Brain microvascular endothelial cell (primary cell): Measurements from ENCODE around the gene FAM219A.
A peak's percentile ranks its signal among the peaks of the same experiment; 100 is the strongest.

Source experiments
- DNase-seq: peaks from one replicate; pipeline ENCODE4 v3.0.0-alpha.2; 2020
- H3K27ac ChIP-seq: fragments of 250-450 bp; sonication (Bioruptor Pico); 2 replicates; pipeline ENCODE4 v1.5.1; 2020; ENCODE audit warnings: mild to moderate bottlenecking, moderate library complexity
- H3K27me3 ChIP-seq: fragments of 250-450 bp; sonication (Bioruptor Pico); replicated peaks from 2 replicates; pipeline ENCODE4 v1.5.1; 2020; ENCODE audit warnings: mild to moderate bottlenecking
- H3K36me3 ChIP-seq: fragments of 250-450 bp; sonication (Bioruptor Pico); replicated peaks from 2 replicates; pipeline ENCODE4 v1.5.1; 2020; ENCODE audit warnings: mild to moderate bottlenecking
- H3K4me3 ChIP-seq: 2 replicates; pipeline ENCODE4 v1.5.1; 2011; ENCODE audit warnings: low read depth, mild to moderate bottlenecking, control low read depth, low read length, moderate library complexity
- in situ Hi-C: cut with HindIII; loops from 2 replicates; pipeline ENCODE4 v1.10.0; 2017; ENCODE audit warnings: low sequenced_read_pairs, low pct_ligation_motif_present
- TF ChIP-seq, protein P1 (sequence below): IDR thresholded peaks from 2 replicates; pipeline ENCODE4 v1.5.1; 2011; ENCODE audit warnings: low read depth, mild to moderate bottlenecking, moderate library complexity, low read length, control low read depth, inconsistent platforms; ENCODE audit errors: missing control alignments

FAM219A gene

DNA sequence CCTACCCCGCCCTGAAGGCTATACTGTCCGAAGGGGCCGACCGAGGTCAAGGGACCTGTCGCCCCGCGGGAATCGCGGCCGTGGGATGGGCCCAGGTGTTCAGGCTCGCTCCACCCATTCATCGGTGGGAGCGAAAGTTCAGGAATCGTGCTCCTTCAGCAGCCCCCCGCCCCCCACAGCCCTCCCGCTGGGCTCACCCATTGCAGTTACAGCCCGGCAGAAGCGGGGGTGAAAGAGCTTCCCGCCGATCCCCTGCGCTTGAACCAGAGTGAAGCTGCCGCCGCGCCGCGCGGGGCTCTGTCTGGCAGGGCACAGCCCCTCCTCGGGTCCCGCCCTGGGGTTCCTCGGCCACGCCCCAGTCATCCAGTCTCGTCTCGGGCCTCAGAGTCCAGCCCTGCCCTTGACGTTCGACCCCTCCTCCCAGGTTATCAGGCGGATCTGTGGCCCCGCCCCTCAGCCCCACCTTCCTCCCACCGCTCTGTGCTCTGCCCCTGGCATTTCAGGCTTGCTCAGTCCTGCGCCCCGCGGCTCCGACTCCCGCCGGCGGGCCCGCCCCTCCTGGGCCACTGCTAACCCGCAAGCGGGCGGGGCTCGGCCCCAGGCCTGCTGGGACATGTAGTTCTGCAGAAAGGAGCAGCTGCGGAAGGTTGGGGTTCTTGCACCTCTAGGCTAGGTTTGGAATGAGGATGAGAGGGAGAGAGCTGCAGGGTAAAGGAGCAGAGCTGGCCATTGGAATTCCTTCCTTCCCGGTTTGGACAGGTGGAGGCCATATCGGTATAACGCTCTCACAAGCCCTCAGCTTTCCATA is 81.6 kb downstream of the FAM219A start, which contains the start of gene MYORG:
Gene MYORG (minus strand): TSS at position 303 of the 808 bp plus-strand sequence. CDS start 3,955 bp downstream, outside the sequence.
- in situ Hi-C loops, result no loop called here
- Histone ChIP-seq H3K27ac (no peak within 1 kb of the TSS), H3K36me3 (no peaks in the 10 kb centered on the region), H3K4me3 (peak within 1 kb of the TSS; percentile 72), H3K27me3 (peaks cover 13% of the 10 kb centered on the region)
- DNase-seq, result peak; percentile 64
- TF ChIP-seq, protein P1, sequence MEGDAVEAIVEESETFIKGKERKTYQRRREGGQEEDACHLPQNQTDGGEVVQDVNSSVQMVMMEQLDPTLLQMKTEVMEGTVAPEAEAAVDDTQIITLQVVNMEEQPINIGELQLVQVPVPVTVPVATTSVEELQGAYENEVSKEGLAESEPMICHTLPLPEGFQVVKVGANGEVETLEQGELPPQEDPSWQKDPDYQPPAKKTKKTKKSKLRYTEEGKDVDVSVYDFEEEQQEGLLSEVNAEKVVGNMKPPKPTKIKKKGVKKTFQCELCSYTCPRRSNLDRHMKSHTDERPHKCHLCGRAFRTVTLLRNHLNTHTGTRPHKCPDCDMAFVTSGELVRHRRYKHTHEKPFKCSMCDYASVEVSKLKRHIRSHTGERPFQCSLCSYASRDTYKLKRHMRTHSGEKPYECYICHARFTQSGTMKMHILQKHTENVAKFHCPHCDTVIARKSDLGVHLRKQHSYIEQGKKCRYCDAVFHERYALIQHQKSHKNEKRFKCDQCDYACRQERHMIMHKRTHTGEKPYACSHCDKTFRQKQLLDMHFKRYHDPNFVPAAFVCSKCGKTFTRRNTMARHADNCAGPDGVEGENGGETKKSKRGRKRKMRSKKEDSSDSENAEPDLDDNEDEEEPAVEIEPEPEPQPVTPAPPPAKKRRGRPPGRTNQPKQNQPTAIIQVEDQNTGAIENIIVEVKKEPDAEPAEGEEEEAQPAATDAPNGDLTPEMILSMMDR, result no peak

DNA sequence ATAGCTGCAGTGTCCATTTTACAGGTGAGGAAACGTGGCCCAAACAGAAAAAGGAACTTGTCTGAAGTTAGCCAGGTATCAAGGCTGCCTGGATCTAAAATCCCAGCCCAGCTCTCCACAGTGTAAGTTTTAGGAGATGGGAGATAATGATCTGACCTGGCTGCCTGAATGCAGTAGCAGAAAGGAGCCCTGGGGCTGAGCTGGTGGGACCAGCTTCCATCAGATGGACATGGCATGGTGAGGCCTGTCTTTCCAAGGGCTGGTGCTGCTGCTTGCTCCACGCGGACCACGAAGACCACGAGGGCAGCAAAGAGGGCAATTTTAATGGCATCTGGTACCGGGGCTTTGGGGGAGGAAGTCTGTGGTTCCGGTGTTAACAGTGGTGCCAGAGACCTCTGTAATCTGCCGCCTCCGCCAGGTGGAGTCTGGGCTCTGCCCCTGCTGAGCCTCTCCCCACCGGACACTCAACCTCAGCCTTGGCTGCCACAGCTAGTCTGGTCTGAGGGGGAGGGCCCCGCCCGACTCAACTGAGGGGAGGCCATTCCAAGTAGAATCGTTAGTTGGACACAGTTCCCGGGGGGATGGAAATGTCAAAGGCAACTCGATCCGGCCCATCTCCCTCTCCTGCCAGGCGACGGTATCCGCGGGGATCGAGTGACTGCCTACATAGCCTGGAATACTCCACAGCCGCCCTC is 82.3 kb downstream of the FAM219A start:
- in situ Hi-C loops, result no loop called here
- no peak for DNase-seq
- TF ChIP-seq, protein P1, result peak; percentile 16
- Histone ChIP-seq H3K27me3 (peaks cover 19% of the 10 kb centered on the region), H3K36me3 (no peaks in the 10 kb centered on the region), H3K27ac (no peak overlapping the region), H3K4me3 (peak overlapping the region; percentile 72)

DNA sequence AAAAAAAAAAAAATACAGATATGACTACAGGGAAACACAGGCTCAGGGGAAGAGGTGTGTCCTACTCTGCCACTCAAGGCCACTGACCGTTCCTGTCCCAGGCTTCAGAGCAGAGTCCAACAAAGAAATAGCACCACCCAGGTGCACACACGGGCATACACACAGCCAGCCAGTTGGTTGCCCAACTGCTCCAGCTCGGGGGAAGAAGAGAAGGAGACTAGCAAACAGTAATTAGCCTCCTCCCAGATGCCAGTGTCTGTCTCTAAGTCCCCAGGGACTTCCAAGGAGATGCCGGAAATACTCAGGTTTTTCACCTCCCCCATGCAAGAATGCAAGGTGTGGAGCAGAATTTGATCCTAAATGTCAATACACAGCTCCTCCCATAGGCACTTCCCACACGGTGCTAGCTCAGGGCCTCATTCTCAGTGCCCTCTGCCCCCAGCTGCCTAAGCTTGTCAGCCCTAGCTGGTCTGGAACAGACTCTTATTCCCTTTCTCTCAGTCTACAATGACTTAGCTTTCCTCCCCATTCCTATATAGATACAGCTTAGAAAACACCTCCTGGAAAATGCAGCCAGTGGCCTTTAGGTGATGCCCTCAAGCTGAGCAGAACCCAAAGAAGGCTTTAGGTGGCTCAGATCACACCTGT is 83.3 kb downstream of the FAM219A start:
- no peaks in the 10 kb centered on the region for H3K36me3 ChIP-seq
- no peak overlapping the region for H3K4me3 ChIP-seq
- peaks cover 19% of the 10 kb centered on the region for H3K27me3 ChIP-seq
- TF ChIP-seq, protein P1, result no peak
- DNase-seq, result no peak
- no peak overlapping the region for H3K27ac ChIP-seq
- in situ Hi-C loops, result no loop called here

DNA sequence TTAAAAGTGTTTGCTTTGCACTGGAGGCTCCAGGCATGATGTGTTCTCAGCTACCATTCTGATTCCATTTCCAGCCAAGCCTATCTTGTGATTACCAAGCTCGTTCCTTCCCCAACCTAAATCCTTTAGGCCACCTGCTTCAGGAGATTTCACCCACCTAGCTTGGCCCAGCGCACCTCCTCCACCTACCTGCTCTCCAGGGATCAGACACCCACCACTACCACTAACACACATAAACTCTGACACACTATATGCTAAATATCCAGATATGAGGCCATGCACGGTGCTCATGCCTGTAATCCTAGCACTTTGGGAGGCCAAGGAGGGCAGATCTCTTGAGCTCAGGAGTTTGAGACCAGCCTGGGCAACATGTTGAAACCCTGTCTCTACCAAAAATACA is 84.0 kb downstream of the FAM219A start:
- no peak for DNase-seq
- no peaks in the 10 kb centered on the region for H3K36me3 ChIP-seq
- no peak overlapping the region for H3K27ac ChIP-seq
- TF ChIP-seq, protein P1, result no peak
- in situ Hi-C loops, result no loop called here
- no peak overlapping the region for H3K4me3 ChIP-seq
- H3K27me3 ChIP-seq, result peaks cover 19% of the 10 kb centered on the region

DNA sequence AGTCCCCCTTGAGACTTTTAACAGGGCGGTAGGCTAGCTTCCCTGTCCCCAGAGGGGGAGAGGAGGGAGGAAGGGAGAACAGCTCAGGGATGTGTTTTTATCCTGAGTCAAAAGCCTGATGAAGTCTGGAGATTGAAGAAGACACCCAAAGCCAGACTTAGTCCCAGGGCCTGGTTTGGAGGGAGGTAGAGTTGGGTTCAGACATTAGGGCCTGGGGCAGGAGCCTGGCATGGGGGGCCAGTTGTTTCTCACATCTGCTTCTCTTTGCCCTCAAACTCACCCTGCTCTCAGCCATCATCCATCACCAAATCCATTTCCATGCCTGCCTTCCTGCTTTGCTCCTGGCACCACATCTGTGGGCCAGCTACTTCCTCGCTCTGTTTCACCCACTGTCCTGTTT is 84.6 kb downstream of the FAM219A start:
- Histone ChIP-seq H3K27ac (no peak overlapping the region), H3K36me3 (no peaks in the 10 kb centered on the region), H3K4me3 (no peak overlapping the region), H3K27me3 (peaks cover 19% of the 10 kb centered on the region)
- no peak for DNase-seq
- in situ Hi-C loops, result no loop called here
- TF ChIP-seq, protein P1, result no peak
